C4-2B (cell line): ENCODE data around the gene ADAMTS16.

Experiments used
- CTCF ChIP-seq: fragments of 450-650 bp; conservative IDR thresholded peaks from 2 replicates; pipeline ENCODE4 v1.5.1; 2017; ENCODE audit warnings: mild to moderate bottlenecking
- ZFX ChIP-seq: fragments of 450-650 bp; IDR thresholded peaks from 2 replicates; pipeline ENCODE4 v1.6.1; 2017

GRCh38 chr5:5200133-5200532 is 60.0 kb downstream of the ADAMTS16 start:
- TF ChIP-seq CTCF = no peak
- TF ChIP-seq ZFX = no peak
